Stomach (tissue), 4 donors: ENCODE measurements around the gene RTCA.

Experiments used
- CTCF ChIP-seq, 7 experiments: fragments of 450-650 bp in 4 of 7; fragments of 200-600 bp in 3 of 7; sonication (generic) in 3 of 7; IDR thresholded peaks; one replicate each; pipeline ENCODE4 v1.5.1; 2016 to 2019; ENCODE audit warnings: antibody characterized with exemption in 7 of 7, control low read depth in 2 of 7, mild to moderate bottlenecking in 1 of 7
- EP300 ChIP-seq: sonication (generic); formaldehyde crosslinking; IDR thresholded peaks from one replicate; pipeline ENCODE4 v1.6.1; 2017; ENCODE audit warnings: antibody characterized with exemption
- POLR2A ChIP-seq, 4 donors: fragments of 450-650 bp; IDR thresholded peaks; one replicate each; pipeline ENCODE4 v1.6.1; 2016; ENCODE audit warnings: antibody characterized with exemption in 4 of 4, control low read depth in 2 of 4, mild to moderate bottlenecking in 1 of 4, moderate library complexity in 1 of 4
- POLR2AphosphoS5 ChIP-seq, 3 donors: sonication (generic); formaldehyde crosslinking; IDR thresholded peaks; one replicate each; pipeline ENCODE4 v1.6.1; 2016; ENCODE audit warnings: antibody characterized with exemption in 3 of 3

- TF ChIP-seq POLR2A (IDR thresholded peaks at IDR 0.05) (no peak), CTCF (IDR thresholded peaks at IDR 0.05) (no peak), POLR2AphosphoS5 (IDR thresholded peaks at IDR 0.05) (no peak), EP300 (no peak)
Observed at GRCh38 chr1:100230765-100231164, 35.3 kb upstream of the RTCA start.
